ENCODE results near the gene KISS1R.

Gene KISS1R

DNA sequence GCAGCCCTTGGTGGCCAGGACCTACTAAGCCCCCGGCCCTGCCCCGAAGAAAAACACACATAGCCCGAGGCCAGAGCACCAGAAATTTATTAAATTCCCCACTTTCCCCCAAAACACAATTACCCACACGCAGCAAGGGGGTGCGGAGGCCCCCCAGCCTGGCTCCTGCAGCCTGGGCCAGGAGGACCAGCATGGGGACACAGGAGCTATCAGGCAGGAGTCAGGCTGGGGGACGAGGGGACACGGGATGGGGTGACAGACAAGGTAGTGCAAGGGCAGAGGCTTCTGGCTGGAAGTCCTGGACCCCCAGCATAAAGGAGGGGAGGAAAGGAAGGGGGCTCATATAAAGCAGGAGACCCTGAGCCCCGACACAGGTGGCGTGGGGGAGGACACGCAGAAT is 20.7 kb upstream of the KISS1R start:
- no peak for DNase-seq (ENCODE audit: low read depth, low spot score)
- TF ChIP-seq FOXP2 (optimal IDR thresholded peaks at IDR 0.05; ENCODE audit: control extremely low read depth, extremely low read length, insufficient read depth) (no peak), EZH2 (IDR thresholded peaks at IDR 0.05) (no peak), POLR2AphosphoS5 (IDR thresholded peaks at IDR 0.05; ENCODE audit: borderline replicate concordance, low read depth, low read length) (no peak)
- Histone ChIP-seq H3K36me3 (ENCODE audit: insufficient read depth, low read length) (no peaks in the 10 kb centered on the region; the same call in 1 of the 2 replicates), H3K4me3 (no peak overlapping the region), H3K9ac (ENCODE audit: insufficient read length) (no peak overlapping the region), H3K27ac (no peak overlapping the region), H3K9me3 (ENCODE audit: low read depth, low read length) (no peaks in the 10 kb centered on the region)

GRCh38 chr19:896999-897398 is 20.1 kb upstream of the KISS1R start:
- H3K9ac ChIP-seq (ENCODE audit: insufficient read length): no peak overlapping the region
- H3K36me3 ChIP-seq (ENCODE audit: insufficient read depth, low read length): no peaks in the 10 kb centered on the region; the same call in 1 of the 2 replicates
- no peak for DNase-seq (ENCODE audit: low read depth, low spot score)
- TF ChIP-seq EZH2 (IDR thresholded peaks at IDR 0.05): no peak
- TF ChIP-seq FOXP2 (optimal IDR thresholded peaks at IDR 0.05; ENCODE audit: control extremely low read depth, extremely low read length, insufficient read depth): no peak
- no peak for TF ChIP-seq POLR2AphosphoS5 (IDR thresholded peaks at IDR 0.05; ENCODE audit: borderline replicate concordance, low read depth, low read length)
- no peak overlapping the region for H3K27ac ChIP-seq
- H3K9me3 ChIP-seq (ENCODE audit: low read depth, low read length): no peaks in the 10 kb centered on the region
- H3K4me3 ChIP-seq: no peak overlapping the region

GRCh38 chr19:897442-898039 is 19.6 kb upstream of the KISS1R start:
- Histone ChIP-seq H3K9me3 (ENCODE audit: low read depth, low read length) (no peaks in the 10 kb centered on the region), H3K9ac (ENCODE audit: insufficient read length) (no peak overlapping the region), H3K36me3 (ENCODE audit: insufficient read depth, low read length) (no peaks in the 10 kb centered on the region; the same call in 1 of the 2 replicates), H3K4me3 (no peak overlapping the region), H3K27ac (no peak overlapping the region)
- DNase-seq (ENCODE audit: low read depth, low spot score): no peak
- no peak for TF ChIP-seq FOXP2 (optimal IDR thresholded peaks at IDR 0.05; ENCODE audit: control extremely low read depth, extremely low read length, insufficient read depth)
- TF ChIP-seq POLR2AphosphoS5 (IDR thresholded peaks at IDR 0.05; ENCODE audit: borderline replicate concordance, low read depth, low read length): no peak
- no peak for TF ChIP-seq EZH2 (IDR thresholded peaks at IDR 0.05)

DNA sequence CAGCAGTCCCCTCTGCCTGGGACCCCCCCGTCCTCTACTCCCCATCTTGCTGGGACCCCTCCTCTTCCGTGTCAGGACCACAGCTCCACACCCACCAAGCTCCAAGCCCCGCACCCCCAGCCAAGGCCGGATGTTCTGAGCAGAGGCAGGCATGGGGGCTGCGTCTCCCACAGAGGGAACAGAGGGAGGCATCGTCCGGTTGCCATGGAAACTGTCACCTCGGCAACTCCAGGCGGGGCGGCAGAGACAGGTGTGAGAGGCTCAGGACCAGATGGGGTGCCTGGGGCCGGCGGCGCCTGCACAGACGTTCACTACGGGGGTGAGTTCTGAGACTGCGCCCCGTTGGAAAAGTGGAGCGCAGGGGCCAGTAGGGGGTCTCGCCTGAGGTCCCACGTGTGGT is 18.5 kb upstream of the KISS1R start:
- DNase-seq (ENCODE audit: low read depth, low spot score): no peak
- no peak overlapping the region for H3K27ac ChIP-seq
- H3K36me3 ChIP-seq (ENCODE audit: insufficient read depth, low read length): no peaks in the 10 kb centered on the region; the same call in 1 of the 2 replicates
- TF ChIP-seq FOXP2 (optimal IDR thresholded peaks at IDR 0.05; ENCODE audit: control extremely low read depth, extremely low read length, insufficient read depth): no peak
- TF ChIP-seq POLR2AphosphoS5 (IDR thresholded peaks at IDR 0.05; ENCODE audit: borderline replicate concordance, low read depth, low read length): no peak
- no peak for TF ChIP-seq EZH2 (IDR thresholded peaks at IDR 0.05)
- no peak overlapping the region for H3K9ac ChIP-seq (ENCODE audit: insufficient read length)
- no peak overlapping the region for H3K4me3 ChIP-seq
- H3K9me3 ChIP-seq (ENCODE audit: low read depth, low read length): no peaks in the 10 kb centered on the region

DNA sequence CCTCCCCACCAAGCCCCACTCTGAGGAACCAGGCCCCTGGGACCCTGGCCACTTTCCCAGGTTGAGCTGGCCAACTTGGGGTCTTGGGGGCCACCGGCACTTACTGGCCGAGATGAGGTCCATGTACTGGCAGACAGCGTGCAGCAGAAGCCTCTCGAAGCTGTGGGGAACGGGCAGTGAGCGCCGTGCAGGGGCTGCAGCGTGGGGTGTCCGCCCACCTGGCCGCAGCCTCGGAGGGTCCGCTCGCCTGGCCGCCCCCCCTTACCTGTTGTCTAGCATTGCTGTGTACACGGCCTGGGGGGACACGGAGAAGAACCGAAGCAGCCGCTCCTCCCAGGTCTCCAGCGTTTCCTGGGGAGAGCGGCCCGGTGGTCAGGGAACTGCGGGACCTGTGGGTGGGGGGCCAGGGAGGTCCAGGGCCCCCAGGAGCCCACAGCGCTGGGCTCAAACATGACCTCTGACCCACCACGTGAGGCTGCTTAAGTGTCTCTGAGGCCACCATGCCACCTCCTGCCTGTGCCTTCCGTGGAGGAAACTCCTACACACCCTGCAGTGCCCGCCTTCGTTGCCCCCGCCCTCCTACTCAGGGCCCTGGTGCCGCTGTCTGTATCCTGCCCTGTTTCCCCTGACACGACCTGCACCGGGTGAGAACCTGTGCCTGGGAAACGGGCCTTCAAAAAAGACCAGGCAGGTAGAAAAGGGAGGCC is 17.6 kb upstream of the KISS1R start:
- Histone ChIP-seq H3K27ac (no peak overlapping the region), H3K36me3 (ENCODE audit: insufficient read depth, low read length) (no peaks in the 10 kb centered on the region; the same call in 1 of the 2 replicates), H3K4me3 (no peak overlapping the region), H3K9ac (ENCODE audit: insufficient read length) (no peak overlapping the region), H3K9me3 (ENCODE audit: low read depth, low read length) (no peaks in the 10 kb centered on the region)
- no peak for TF ChIP-seq POLR2AphosphoS5 (IDR thresholded peaks at IDR 0.05; ENCODE audit: borderline replicate concordance, low read depth, low read length)
- no peak for TF ChIP-seq FOXP2 (optimal IDR thresholded peaks at IDR 0.05; ENCODE audit: control extremely low read depth, extremely low read length, insufficient read depth)
- TF ChIP-seq EZH2 (IDR thresholded peaks at IDR 0.05): no peak
- DNase-seq (ENCODE audit: low read depth, low spot score): no peak

- no peaks in the 10 kb centered on the region; the same call in 1 of the 2 replicates for H3K36me3 ChIP-seq (ENCODE audit: insufficient read depth, low read length)
- H3K9ac ChIP-seq (ENCODE audit: insufficient read length): no peak overlapping the region
- H3K9me3 ChIP-seq (ENCODE audit: low read depth, low read length): no peaks in the 10 kb centered on the region
Measured at GRCh38 chr19:900043-900301, 17.2 kb upstream of the KISS1R start.

GRCh38 chr19:900302-901111 is 16.6 kb upstream of the KISS1R start:
- H3K27ac ChIP-seq: no peak overlapping the region
- H3K9ac ChIP-seq (ENCODE audit: insufficient read length): no peak overlapping the region
- TF ChIP-seq EZH2 (IDR thresholded peaks at IDR 0.05): no peak
- no peak for TF ChIP-seq POLR2AphosphoS5 (IDR thresholded peaks at IDR 0.05; ENCODE audit: borderline replicate concordance, low read depth, low read length)
- no peak for TF ChIP-seq FOXP2 (optimal IDR thresholded peaks at IDR 0.05; ENCODE audit: control extremely low read depth, extremely low read length, insufficient read depth)
- no peaks in the 10 kb centered on the region; the same call in 1 of the 2 replicates for H3K36me3 ChIP-seq (ENCODE audit: insufficient read depth, low read length)
- H3K4me3 ChIP-seq: no peak overlapping the region
- DNase-seq (ENCODE audit: low read depth, low spot score): no peak
- no peaks in the 10 kb centered on the region for H3K9me3 ChIP-seq (ENCODE audit: low read depth, low read length)

More at GRCh38 chr19:900043-900301, 17.2 kb upstream of the KISS1R start:
- TF ChIP-seq POLR2AphosphoS5 (IDR thresholded peaks at IDR 0.05; ENCODE audit: borderline replicate concordance, low read depth, low read length) (no peak), EZH2 (IDR thresholded peaks at IDR 0.05) (no peak), FOXP2 (optimal IDR thresholded peaks at IDR 0.05; ENCODE audit: control extremely low read depth, extremely low read length, insufficient read depth) (no peak)
- Histone ChIP-seq H3K4me3 (no peak overlapping the region), H3K27ac (no peak overlapping the region)
- DNase-seq (ENCODE audit: low read depth, low spot score): no peak

All from SK-N-MC (cell line).